ENCODE data around the gene RAPGEF1.
"Not testable (repeated sequence)": the region's sequence is repeated elsewhere in the genome, so short reads cannot be mapped to it uniquely, and the experiment has no call there.

RAPGEF1 gene

GRCh38 chr9:131668439-131669268 lies 71.2 kb downstream of the RAPGEF1 start:
- no peak overlapping the region for H3K4me3 ChIP-seq (ENCODE audit: low read depth, low read length)
- TF ChIP-seq, protein P1, sequence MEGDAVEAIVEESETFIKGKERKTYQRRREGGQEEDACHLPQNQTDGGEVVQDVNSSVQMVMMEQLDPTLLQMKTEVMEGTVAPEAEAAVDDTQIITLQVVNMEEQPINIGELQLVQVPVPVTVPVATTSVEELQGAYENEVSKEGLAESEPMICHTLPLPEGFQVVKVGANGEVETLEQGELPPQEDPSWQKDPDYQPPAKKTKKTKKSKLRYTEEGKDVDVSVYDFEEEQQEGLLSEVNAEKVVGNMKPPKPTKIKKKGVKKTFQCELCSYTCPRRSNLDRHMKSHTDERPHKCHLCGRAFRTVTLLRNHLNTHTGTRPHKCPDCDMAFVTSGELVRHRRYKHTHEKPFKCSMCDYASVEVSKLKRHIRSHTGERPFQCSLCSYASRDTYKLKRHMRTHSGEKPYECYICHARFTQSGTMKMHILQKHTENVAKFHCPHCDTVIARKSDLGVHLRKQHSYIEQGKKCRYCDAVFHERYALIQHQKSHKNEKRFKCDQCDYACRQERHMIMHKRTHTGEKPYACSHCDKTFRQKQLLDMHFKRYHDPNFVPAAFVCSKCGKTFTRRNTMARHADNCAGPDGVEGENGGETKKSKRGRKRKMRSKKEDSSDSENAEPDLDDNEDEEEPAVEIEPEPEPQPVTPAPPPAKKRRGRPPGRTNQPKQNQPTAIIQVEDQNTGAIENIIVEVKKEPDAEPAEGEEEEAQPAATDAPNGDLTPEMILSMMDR (conservative IDR thresholded peaks at IDR 0.05; ENCODE audit: low read depth, low read length), result peak; percentile 19
- DNase-seq (ENCODE audit: low read depth), result peak; percentile 72

- no peak overlapping the region for H3K4me3 ChIP-seq (ENCODE audit: low read depth, low read length)
- TF ChIP-seq, protein P1 (conservative IDR thresholded peaks at IDR 0.05; ENCODE audit: low read depth, low read length), result no peak
These were observed 71.8 kb downstream of the RAPGEF1 start for GRCh38 chr9:131668057-131668438.

GRCh38 chr9:131667576-131667975 lies 72.3 kb downstream of the RAPGEF1 start:
- no peak for DNase-seq (ENCODE audit: low read depth)
- TF ChIP-seq, protein P1 (conservative IDR thresholded peaks at IDR 0.05; ENCODE audit: low read depth, low read length), result no peak
- no peak overlapping the region for H3K4me3 ChIP-seq (ENCODE audit: low read depth, low read length)

More at GRCh38 chr9:131668057-131668438, 71.8 kb downstream of the RAPGEF1 start:
- DNase-seq (ENCODE audit: low read depth), result no peak

GRCh38 chr9:131666774-131667173 lies 73.1 kb downstream of the RAPGEF1 start:
- H3K4me3 ChIP-seq (ENCODE audit: low read depth, low read length), result no peak overlapping the region
- TF ChIP-seq, protein P1 (conservative IDR thresholded peaks at IDR 0.05; ENCODE audit: low read depth, low read length), result no peak
- DNase-seq (ENCODE audit: low read depth), result no peak

DNA sequence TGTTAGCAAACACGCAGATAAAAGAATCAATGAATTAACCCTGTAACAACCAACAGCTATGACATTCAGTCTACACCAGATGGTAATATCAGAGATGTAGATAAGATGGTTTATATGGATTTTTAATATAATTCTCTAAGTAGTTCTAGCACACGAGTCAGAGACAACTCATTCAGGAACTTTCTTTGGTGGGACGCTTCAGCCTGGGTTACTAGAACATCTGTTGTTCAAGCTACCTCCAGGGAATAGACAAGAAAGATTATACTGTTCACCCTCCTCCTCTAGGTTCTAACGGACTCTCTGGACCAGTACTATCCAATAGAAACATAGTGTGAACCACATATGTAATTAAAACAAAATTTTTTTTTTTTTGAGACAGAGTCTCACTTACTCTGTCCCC lies 73.8 kb downstream of the RAPGEF1 start:
- DNase-seq (ENCODE audit: low read depth), result no peak
- H3K4me3 ChIP-seq (ENCODE audit: low read depth, low read length), result no peak overlapping the region

DNA sequence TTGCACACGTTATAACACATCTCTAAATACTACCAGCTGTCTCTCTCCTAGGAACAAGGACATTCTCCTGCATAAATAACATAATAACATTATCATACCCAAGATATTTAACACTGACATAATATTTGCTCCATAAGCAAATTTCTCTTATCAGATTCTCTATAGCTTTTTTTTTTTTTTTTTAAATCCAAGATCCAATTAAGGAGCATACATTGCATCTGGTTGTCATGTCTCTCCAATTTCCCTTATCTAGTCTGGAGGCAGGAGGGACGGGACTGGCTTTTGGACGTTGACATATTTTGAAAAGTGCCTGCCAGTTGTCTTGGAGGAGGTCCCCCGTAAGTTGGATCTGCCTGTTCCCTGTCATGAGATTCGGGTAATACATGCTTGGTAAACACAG lies 76.6 kb downstream of the RAPGEF1 start:
- TF ChIP-seq, protein P1 (conservative IDR thresholded peaks at IDR 0.05; ENCODE audit: low read depth, low read length), result no peak
- no peak for DNase-seq (ENCODE audit: low read depth)
- H3K4me3 ChIP-seq (ENCODE audit: low read depth, low read length), result no peak overlapping the region

More for the DNA sequence above, 73.8 kb downstream of the RAPGEF1 start:
- TF ChIP-seq, protein P1 (conservative IDR thresholded peaks at IDR 0.05; ENCODE audit: low read depth, low read length), result no peak

DNA sequence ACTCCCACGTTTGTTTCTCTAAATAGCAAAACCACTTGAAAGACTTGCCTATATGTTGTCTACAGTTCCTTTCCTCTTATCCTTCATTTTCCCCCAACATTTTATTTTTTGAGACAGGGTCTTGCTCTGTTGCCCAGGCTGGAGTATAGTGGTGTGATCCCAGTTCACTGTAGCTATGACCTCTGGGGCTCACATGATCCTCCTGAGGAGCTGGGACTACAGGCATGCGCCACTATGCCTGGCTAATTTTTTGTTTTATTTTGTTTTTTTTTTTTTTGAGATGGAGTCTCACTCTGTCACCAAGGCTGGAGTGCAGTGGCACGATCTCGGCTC lies 77.6 kb downstream of the RAPGEF1 start:
- not testable (repeated sequence) for DNase-seq (ENCODE audit: low read depth); H3K4me3 ChIP-seq (ENCODE audit: low read depth, low read length)
